Ramos (cell line): ENCODE data around the gene RUSC2.
"Not testable (repeated sequence)": the region's sequence is repeated elsewhere in the genome, so short reads cannot be mapped to it uniquely, and the experiment has no call there.

ENCODE experiments used
- in situ Hi-C: fragments of 300-500 bp; cut with MboI; formaldehyde crosslinking; loops from one replicate; pipeline ENCODE4 v1.14.3; 2022; ENCODE audit warnings: low sequenced_read_pairs; ENCODE audit not compliant: unreplicated experiment

Gene RUSC2

DNA sequence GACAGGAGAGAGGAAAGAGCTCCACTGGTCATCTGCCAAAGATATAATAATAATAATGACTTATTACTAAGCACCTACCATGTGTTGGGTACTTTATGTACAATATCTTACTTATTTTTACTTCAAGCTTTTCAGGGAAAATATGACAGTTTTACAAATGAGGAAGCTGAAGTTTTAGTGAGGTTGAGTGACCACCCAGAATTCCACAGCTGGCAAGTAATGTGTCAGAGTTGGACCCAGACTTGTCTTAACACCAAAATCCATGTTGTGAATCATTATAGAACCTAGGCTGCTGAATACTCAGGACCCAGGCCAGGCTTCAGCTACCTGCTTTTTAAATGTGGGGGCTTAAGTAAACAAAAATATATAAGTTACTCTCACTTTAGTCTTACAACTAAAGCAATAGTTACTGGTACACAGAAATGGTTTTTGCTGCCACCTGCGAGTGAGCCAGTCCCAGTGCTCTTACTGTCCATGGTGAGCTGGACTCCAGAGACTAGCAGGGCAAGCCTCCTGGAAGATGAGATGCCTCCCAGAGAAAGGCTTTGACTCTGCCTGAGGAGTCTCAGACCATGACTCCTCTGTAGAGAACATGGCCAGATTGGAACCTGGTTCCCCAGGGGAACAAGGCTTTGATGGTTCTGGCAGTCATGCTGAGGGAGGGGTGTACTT, 29.9 kb downstream of the RUSC2 start:
- in situ Hi-C loops, result no loop called here

DNA sequence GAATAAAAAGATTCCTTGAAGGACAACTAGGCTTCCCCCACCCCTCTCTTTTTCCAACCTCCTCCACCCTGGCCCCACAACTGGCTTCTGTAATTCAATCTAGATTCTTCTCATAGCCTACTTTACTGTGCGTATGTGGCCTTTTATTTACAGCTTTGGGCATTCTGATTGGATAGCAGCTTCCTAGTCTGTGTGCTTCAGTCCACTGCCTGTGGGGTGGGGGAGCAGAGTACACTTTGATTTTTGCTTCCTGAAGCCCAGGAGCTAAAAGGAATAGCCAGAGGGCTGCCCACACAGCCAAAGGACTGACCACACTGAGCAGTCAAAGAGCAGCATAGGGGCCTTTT, 30.4 kb downstream of the RUSC2 start:
- in situ Hi-C loops, result no loop called here

DNA sequence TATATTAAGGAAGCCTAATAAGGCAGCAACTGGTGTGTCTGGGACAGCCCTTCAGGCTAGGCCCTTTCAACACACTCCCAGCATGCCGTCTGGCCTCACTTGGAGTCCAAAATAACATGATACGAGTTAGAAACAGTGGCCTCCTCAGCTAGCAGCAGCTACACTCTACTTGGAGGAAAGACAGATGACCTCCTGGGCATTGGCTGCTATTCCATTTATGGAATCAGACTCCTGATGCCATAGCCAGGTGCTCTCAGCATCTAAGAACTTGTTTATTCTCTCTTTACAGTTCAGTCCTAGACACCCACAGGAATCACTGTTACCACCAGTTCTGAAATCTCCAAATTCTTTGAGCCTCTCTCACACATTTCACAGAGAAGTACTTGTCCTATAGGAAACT, 31.8 kb downstream of the RUSC2 start:
- in situ Hi-C loops, result no loop called here

DNA sequence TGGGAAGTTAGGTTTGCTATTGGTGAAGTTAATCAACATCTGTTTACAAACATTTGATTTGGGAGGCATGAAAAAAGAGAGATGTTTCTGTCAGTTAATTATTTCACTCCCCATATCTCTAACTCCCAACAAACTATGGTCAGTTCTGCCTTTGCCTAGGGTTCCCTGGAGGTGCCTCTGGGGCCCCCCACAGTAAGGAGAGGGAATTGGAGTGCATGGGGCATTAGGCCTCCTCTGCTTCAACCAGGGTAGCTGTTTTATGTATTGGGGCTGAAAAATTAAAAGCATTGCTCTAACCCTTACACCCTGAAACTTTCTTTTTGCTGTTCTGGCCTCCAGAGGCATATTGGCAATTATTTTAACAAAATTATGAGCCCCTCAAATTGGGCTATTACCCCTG, 32.3 kb downstream of the RUSC2 start:
- in situ Hi-C loops, result no loop called here

DNA sequence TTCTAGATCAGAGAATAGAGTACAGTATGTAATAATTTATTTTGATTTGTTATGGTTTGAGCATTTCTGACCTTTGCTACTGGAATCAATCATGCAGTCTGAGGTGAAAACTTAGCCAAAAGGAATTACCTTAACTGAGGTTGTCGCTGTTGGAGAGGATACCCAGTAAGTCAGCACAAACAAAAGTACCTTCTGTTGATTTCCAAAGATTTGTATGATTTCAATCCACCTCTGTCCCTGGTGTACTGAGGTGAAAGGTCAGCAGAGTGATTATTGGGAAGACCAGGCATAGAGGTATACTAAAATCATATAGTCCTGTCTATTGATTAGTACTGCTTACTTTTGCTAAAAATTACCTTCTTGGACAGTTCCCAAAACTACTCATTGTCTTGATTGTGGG, 32.8 kb downstream of the RUSC2 start:
- in situ Hi-C loops, result no loop called here

DNA sequence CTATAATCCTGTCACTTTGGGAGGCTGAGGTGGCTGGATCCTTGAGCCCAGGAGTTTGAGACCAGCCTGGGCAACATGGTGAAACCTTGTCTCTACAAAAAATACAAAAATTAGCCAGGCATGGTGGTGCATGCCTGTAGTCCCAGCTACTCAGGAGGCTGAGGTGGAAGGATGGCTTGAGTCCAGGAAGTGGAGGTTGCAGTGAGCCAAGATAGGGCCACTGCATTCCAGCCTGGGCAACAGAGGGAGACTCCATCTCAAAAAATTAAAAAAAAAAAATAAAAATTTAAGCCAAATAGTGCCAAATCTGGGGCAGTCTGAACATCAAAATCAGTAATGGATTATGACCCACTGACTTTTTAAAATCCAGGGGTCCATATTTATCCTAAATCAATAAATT, 33.6 kb downstream of the RUSC2 start:
- in situ Hi-C loops, result not testable (repeated sequence)

DNA sequence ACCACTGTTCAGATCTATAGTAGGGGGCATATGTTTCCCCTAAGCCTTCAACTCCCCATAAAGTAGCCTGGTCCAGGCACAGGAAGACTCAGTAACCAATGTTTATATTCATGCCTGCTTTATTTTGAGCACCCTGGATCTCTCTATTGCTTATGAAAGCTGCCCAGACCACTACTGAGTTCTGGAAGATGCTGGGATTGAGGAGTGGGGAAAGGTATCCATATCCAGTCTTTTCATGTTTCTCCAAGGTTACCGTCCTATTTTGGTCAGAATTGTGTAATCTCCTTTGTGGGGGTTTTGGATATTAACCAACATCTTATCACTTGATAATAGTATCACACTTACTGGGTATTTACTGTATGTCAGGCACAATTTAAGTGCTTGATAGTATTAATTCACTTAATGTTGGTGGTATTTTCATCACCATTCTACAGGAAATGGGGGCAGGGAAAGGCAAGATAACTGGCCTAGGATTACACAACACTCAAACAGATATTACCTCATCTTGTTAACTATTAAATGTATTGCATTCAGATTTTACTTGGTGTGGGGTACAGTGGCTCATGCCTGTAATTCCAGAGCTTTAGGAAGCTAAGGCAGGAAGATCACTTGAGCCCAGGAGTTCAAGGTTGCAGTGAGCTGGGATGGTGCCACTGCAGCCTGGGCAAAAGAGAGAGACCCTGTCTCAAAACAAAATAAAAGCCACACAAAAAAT, 36.3 kb downstream of the RUSC2 start:
- in situ Hi-C loops, result no loop called here

DNA sequence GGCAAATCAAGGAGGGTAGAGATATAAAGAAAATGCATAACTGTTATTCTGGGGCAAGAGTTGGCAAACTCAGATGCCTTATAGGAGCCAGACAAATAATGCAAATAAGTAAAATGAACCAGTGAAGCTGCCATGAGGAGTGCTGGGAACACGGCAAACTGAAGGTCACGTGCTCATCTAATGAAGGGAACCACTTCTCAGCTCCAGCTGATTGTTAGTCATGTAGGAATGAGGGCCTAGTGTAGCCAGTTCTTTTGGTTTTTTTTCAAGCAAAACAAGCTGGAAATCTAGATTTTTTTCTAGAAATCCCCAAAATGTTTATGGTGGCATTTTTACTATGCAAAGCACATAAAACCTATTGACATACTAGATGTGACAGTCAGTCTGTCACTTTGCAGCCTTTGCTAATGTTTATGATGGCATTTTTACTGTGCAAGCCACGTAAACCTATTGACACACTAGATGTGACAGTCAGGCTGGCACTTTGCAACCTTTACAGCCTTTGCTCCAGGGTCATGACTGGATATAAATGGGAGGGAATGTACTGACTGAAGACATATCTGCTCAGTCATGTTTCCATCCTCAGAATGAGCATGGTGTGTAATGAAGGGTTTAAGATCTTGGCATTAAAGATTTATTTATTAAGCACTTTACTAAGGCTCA, 39.4 kb downstream of the RUSC2 start:
- in situ Hi-C loops, result no loop called here

DNA sequence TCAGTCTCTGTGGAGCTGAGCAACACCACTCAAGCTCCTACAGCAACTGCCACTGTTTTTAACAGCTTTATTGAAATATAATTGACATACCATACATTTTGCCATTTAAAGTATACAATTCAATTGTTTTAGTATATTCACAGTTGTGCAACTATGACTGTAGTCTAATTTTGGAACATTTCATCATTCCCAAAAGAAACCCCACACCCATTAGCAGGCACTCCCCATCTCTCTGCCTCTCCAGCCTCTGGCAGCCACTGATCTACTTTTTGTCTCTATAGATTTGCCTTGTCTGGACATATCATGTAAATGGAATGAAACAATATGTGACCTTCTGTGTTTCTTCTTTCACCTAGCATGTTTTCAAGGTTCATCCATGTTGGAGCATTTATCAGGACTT, 43.5 kb downstream of the RUSC2 start:
- in situ Hi-C loops, result no loop called here

DNA sequence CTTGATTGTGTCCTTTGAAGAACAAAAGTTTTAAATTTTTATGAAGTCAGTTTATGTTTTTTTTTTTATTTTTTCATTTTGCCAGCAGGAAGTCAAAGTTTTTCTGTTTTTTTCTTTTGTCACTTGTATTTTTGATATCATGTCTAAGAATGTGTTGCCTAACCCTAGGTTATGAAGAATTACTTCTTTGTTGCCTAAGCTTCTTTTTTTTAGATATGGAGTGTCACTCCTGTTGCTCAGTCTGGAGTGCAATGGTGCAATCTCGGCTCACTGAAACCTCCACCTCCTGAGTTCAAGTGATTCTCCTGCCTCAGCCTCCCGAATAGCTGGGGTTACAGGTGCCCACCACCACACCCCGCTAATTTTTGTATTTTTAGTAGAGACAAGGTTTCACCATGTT, 45.0 kb downstream of the RUSC2 start:
- in situ Hi-C loops, result not testable (repeated sequence)

DNA sequence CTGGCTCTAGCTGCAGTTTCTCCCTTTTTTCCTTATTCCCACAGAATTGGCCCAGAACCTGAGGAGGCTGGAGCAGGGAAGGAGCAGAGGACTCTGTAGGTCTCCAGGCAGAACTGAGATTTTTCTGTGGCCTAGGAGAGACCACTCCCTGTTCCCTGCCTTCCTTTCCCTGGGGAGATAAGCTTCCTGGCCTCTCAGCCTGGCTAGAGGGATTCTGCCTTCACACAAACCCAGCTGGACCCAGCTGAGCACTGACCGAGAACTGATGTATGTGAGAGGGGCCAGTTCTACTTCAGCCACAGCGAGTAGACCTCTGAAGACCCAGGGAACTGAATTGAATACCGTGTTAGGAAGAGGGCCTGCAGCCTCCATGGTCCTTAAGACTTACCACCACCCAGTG, 48.0 kb downstream of the RUSC2 start:
- in situ Hi-C loops, result no loop called here

DNA sequence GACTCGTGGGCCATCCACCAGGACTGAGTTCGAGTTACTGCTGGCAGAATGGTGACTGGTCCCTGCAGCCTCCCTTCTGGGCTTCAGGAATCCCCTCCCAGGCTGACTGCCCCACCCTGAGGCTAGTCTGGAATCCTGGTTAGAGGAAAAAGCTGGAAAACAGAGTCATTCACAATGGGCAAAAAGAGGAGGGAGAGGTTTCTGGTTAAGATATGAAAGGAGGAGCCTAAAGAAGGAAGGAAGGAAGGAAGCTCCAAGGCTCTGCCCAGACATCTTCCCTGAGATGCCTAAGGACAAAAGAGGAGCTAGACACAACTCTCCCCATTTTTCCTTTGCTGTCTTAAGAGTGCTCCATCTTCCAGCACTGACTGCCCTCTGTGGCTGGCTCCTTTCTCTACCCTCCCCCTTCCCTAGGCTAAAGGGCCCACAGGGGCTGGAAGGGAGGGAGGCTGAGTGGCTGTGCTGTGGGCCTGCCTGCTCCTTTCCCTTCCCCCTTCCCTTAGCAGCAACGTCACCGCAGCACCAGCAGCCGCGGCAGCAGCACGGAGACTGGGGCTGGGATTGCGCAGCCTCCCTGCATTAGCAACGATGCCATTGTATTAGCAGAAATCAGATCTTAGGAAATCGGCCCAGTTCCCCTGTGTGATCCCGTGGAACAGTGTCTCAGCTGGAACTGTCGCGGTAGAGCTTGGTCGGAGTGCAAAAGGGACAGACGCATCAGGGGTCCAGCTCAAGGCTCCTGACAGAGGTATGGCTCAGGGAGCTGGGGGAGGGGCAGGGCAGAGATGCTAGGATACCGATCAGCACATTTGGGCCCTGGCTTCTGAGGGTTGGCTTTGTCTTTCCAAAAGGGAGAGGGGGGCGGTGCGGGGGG, 48.7 kb downstream of the RUSC2 start:
- in situ Hi-C loops, result no loop called here
